ENCODE results near the gene UBE2U.

The UBE2U gene

DNA sequence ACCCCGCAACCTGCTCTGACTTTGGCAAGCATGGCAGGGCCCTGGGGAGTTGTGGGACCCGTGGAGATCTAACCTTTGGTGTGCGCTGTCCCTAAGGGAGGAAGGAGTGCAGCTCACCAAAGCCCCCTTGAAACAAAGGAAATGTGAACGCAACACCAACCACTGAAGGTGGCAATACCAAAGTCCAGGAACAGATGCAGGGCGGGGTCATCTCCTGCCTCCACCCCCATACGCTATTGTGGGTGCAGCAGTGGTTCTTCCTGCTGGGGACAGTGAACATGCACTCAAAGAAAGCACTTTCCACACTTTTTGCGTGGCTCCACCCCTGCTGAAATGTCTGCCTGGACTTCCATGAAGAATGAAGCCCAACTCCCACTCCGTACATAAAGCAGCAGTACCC, 93.0 kb downstream of the UBE2U start:
- H3K4me3 ChIP-seq (ENCODE audit: low read depth, low read length) = no peak overlapping the region
- TF ChIP-seq, protein P1, sequence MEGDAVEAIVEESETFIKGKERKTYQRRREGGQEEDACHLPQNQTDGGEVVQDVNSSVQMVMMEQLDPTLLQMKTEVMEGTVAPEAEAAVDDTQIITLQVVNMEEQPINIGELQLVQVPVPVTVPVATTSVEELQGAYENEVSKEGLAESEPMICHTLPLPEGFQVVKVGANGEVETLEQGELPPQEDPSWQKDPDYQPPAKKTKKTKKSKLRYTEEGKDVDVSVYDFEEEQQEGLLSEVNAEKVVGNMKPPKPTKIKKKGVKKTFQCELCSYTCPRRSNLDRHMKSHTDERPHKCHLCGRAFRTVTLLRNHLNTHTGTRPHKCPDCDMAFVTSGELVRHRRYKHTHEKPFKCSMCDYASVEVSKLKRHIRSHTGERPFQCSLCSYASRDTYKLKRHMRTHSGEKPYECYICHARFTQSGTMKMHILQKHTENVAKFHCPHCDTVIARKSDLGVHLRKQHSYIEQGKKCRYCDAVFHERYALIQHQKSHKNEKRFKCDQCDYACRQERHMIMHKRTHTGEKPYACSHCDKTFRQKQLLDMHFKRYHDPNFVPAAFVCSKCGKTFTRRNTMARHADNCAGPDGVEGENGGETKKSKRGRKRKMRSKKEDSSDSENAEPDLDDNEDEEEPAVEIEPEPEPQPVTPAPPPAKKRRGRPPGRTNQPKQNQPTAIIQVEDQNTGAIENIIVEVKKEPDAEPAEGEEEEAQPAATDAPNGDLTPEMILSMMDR (IDR thresholded peaks at IDR 0.05; ENCODE audit: borderline replicate concordance, insufficient read depth, low read depth, low read length) = no peak

DNA sequence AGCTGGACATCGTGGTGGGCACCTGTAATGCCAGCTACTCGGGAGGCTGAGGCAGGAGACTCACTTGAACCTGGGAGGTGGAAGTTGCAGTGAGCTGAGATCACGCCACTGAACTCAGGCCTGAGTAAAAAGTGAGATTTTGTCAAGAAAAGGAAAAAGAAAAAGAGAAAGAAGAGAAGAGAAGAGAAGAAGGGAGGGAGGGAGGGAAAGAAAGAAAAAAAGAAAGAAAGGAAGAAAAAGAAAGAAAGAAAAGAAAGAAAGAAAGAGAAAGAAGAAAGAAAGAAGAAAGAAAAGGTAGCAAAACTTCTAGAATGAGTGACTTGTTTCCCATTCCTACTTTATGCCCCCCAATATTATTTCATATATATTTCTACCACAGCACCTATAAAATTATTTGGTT, 98.8 kb downstream of the UBE2U start:
- no peak overlapping the region for H3K4me3 ChIP-seq (ENCODE audit: low read depth, low read length)
- TF ChIP-seq, protein P1 (IDR thresholded peaks at IDR 0.05; ENCODE audit: borderline replicate concordance, insufficient read depth, low read depth, low read length) = no peak

DNA sequence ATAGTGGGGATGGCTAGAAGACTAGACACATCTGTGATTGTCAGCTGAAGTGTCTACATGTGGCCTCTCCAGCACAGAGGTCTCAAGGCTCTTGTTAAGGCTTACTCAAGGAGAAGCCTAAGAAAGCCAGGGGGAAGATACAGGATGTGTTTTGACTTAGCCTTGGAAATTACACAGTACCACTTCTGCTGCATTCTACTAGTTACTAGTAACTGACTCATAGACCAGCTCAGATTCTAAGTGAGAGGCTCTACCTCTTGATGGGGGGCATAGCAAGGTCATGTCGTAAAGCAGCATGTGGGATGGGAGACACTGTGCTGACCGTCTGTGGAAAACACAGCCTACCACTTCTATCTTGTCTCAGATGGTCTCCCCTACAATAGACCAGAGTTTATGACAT, 99.5 kb downstream of the UBE2U start:
- TF ChIP-seq, protein P1 (IDR thresholded peaks at IDR 0.05; ENCODE audit: borderline replicate concordance, insufficient read depth, low read depth, low read length) = no peak
- no peak overlapping the region for H3K4me3 ChIP-seq (ENCODE audit: low read depth, low read length)

DNA sequence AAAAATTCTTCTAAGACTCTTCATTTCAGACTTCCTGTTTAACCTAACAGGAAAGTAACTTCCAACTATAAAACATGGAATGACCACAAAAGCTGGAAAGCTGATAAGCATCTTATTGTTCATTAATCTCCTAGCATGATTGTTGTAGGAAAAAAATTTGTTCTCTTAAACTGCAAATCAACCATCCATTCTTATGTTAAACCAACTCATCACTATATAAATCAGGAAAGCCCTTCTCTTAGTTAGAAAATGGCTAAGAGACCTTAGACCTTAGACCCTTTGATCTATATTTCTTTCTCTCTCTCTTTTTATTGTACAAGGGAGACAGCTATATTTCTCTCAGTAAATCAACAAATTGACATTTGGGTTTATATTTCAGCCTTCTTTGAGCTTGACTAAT, 101.4 kb downstream of the UBE2U start:
- TF ChIP-seq, protein P1 (IDR thresholded peaks at IDR 0.05; ENCODE audit: borderline replicate concordance, insufficient read depth, low read depth, low read length) = no peak
- no peak overlapping the region for H3K4me3 ChIP-seq (ENCODE audit: low read depth, low read length)

DNA sequence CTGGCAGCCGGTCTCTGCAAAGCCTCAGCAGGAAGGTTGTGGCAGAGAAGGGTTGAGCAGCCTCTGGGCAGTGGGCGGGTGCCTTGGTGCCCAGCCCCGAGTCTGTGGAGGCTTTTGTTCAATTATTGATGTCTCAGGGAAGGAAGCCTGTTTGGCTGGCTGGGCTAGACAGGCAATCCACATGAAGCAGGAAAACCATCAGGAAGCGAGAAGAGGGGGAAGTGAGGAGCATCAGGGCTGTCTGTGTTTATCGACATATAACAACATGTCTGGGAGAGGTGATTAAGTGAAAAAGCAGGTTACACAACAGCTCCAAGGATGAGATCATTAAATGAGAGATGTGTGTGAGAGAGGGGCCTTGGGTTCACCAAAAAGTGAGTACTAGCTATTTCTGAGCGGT, 105.4 kb downstream of the UBE2U start:
- TF ChIP-seq, protein P1 (IDR thresholded peaks at IDR 0.05; ENCODE audit: borderline replicate concordance, insufficient read depth, low read depth, low read length) = no peak
- H3K4me3 ChIP-seq (ENCODE audit: low read depth, low read length) = no peak overlapping the region

DNA sequence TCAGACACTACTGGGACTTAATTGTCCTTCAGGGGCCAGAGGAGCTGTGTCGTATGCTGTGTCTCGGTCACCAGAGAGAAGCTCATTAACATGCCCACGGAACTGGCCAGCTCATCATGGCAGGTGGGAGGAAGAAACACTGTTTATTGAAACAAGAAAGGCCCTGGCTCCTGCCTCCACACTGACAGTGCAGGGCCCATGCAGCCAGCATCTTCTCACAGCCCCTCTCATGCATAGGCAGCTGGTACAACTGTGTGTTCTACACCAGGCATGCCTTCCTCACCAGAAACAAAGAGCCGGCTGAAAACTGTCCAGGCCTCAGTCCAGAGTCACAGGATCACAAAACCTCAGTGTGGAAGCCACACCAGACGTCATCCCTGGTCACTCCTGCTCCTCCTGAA, 106.0 kb downstream of the UBE2U start:
- TF ChIP-seq, protein P1 (IDR thresholded peaks at IDR 0.05; ENCODE audit: borderline replicate concordance, insufficient read depth, low read depth, low read length) = no peak
- no peak overlapping the region for H3K4me3 ChIP-seq (ENCODE audit: low read depth, low read length)

DNA sequence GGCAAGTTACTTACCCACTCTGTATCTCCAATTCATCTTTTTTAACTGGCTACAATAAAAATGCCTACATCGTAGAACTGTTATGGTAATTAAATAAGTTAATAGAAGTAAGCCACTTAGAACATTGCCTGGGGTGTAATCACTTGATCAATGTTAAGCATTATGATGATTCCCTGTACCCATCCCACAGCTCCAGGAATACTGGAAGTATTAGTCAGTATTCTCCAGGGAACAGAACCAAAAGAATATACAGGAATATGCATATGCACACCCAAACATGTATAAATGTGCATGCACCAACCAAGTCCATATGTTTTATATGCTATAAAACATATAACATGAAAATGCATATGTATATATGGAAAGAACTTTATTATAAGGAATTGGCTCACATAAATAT, 107.3 kb downstream of the UBE2U start:
- TF ChIP-seq, protein P1 (IDR thresholded peaks at IDR 0.05; ENCODE audit: borderline replicate concordance, insufficient read depth, low read depth, low read length) = no peak
- no peak overlapping the region for H3K4me3 ChIP-seq (ENCODE audit: low read depth, low read length)
